HL-60 (cell line): ENCODE measurements around the gene PLA2G4D.

Source experiments
- CTCF ChIP-seq: IDR thresholded peaks from one replicate; pipeline ENCODE4 v1.5.1; 2011; ENCODE audit warnings: low read length, control low read depth, inconsistent platforms; ENCODE audit not compliant: insufficient read depth
- POLR2AphosphoS5 ChIP-seq: IDR thresholded peaks from 2 replicates; pipeline ENCODE4 v1.6.1; 2012; ENCODE audit warnings: low read depth
- REST ChIP-seq: IDR thresholded peaks from 2 replicates; pipeline ENCODE4 v1.6.1; 2012; ENCODE audit warnings: low read depth; ENCODE audit not compliant: insufficient replicate concordance

DNA sequence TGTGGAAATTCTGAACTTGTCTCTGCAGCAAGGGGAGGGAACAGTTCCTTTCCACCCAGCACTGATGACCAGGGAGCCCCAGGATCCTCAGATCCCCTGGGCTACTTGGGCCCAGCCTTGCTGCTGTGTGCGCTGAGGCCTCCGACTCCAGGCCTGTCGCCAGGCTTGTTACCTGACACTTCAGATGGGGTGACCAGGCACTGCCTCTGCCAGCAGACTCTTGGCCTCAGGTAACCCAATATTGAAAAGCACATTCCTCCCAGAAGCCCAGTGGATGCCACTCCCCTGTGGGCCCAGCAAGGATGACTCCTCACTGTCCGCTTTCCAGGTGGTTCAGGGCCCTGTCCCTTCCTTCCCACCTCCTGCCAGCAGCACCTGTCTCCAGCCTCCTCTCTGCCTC, 70.1 kb downstream of the PLA2G4D start:
- TF ChIP-seq POLR2AphosphoS5 (no peak), CTCF (no peak), REST (no peak)
